GM23338 (cell line): ENCODE measurements around the gene QPCTL.
"Not testable (repeated sequence)": the region's sequence is repeated elsewhere in the genome, so short reads cannot be mapped to it uniquely, and the experiment has no call there.

Experiments
- CREB1 ChIP-seq: fragments of 250-450 bp; sonication (Bioruptor Pico); IDR thresholded peaks from 2 replicates; pipeline ENCODE4 v1.5.0; 2020; ENCODE audit warnings: low read depth, mild to moderate bottlenecking, moderate library complexity
- CTCF ChIP-seq, 2 experiments: fragments of 200-600 bp in 1 of 2; sonication (generic) in 1 of 2; conservative IDR thresholded peaks; 2 replicates each; pipeline versions ENCODE4 v1.5.1 to v1.6.1; 2016 to 2017; ENCODE audit warnings: antibody characterized with exemption in 2 of 2, low read depth in 2 of 2, mild to moderate bottlenecking in 2 of 2, moderate library complexity in 1 of 2
- ETS1 ChIP-seq: IDR thresholded peaks from 2 replicates; pipeline ENCODE4 v1.6.1; 2016; ENCODE audit warnings: antibody characterized with exemption
- EZH2 ChIP-seq: fragments of 200-600 bp; sonication (generic); IDR thresholded peaks from one replicate; pipeline ENCODE4 v1.8.0; 2017; ENCODE audit warnings: antibody characterized with exemption, mild to moderate bottlenecking, low read depth; ENCODE audit not compliant: unreplicated experiment
- EZH2phosphoT487 ChIP-seq: fragments of 200-600 bp; sonication (generic); IDR thresholded peaks from one replicate; pipeline ENCODE4 v1.8.1; 2018; ENCODE audit warnings: antibody characterized with exemption; ENCODE audit not compliant: unreplicated experiment
- JUNB ChIP-seq: IDR thresholded peaks from one replicate; pipeline ENCODE4 v1.6.1; 2016; ENCODE audit warnings: antibody characterized with exemption; ENCODE audit not compliant: unreplicated experiment
- NANOG ChIP-seq: IDR thresholded peaks from 2 replicates; pipeline ENCODE4 v1.6.1; 2016; ENCODE audit warnings: antibody characterized with exemption, borderline replicate concordance
- POLR2AphosphoS5 ChIP-seq: IDR thresholded peaks from 2 replicates; pipeline ENCODE4 v1.6.1; 2016; ENCODE audit warnings: antibody characterized with exemption, low read depth
- REST ChIP-seq: IDR thresholded peaks from one replicate; pipeline ENCODE4 v1.6.1; 2018; ENCODE audit warnings: antibody characterized with exemption; ENCODE audit not compliant: unreplicated experiment
- ZNF114 ChIP-seq: fragments of 250-450 bp; sonication (Bioruptor Pico); IDR thresholded peaks from 2 replicates; pipeline ENCODE4 v1.5.0; 2020; ENCODE audit warnings: mild to moderate bottlenecking, moderate library complexity
- ZNF331 ChIP-seq: fragments of 250-450 bp; sonication (Bioruptor Pico); IDR thresholded peaks from 2 replicates; pipeline ENCODE4 v1.5.0; 2020; ENCODE audit warnings: low read depth, mild to moderate bottlenecking, moderate library complexity
- ZNF462 ChIP-seq: fragments of 250-450 bp; sonication (Bioruptor Pico); IDR thresholded peaks from 2 replicates; pipeline ENCODE4 v1.5.0; 2020; ENCODE audit warnings: mild to moderate bottlenecking, moderate library complexity

GRCh38 chr19:45751483-45751882 lies 59.0 kb downstream of the QPCTL start:
- not testable (repeated sequence) for TF ChIP-seq POLR2AphosphoS5; CTCF (conservative IDR thresholded peaks at IDR 0.05; ENCODE audit: low read depth in 2 of 2); EZH2; JUNB; ETS1; REST; EZH2phosphoT487; ZNF462 (CRISPR knock-in tag); ZNF114; CREB1 (CRISPR knock-in tag); NANOG; ZNF331 (CRISPR knock-in tag)
